Measurements from ENCODE around the gene TBC1D3B.
"Not testable (repeated sequence)": the region's sequence is repeated elsewhere in the genome, so short reads cannot be mapped to it uniquely, and the experiment has no call there.

Gene TBC1D3B

DNA sequence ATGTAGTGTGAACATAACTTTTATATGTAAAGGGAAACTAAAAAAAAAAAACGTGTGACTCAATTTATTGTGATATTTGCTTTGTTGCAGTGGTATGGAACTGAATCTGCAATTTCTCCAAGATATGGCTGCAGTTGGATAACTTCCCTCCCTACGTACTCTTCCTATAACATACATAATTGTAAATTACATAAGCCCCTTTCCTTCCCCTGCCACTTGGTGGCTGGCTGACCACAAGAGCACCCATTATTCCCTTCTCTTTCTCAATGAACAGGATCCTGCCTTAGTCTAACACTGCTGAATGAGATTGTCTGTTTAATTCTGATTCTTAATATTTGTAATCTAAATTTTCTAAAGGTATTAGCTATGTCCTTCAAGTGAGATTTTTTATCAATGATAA, 45.0 kb downstream of the TBC1D3B start:
- DNase-seq, result no peak

DNA sequence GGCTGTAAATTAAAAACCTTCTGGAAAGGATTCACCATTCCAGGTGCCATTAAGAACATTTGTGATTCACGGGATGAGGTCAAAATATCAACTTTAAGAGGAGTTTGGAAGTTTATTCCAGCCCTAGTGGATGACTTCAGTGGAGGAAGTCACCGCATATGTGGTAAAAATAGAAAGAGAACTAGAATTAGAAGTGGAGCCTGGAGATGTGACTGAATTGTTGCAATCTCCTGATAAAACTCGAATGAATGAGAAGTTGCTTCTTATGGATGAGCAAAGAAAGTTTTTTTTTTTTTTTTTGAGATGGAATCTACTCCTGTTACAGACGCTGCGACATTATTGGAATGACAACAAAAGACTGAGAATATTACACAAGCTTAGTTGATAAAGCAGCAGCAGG, 46.1 kb downstream of the TBC1D3B start:
- DNase-seq, result no peak

GRCh38 chr17:36129616-36130015, 46.8 kb downstream of the TBC1D3B start:
- DNase-seq, result no peak

- no peak for DNase-seq
Measured at GRCh38 chr17:36128411-36128978, 47.9 kb downstream of the TBC1D3B start.

- no peak for DNase-seq
Measured at GRCh38 chr17:36127911-36128310, 48.5 kb downstream of the TBC1D3B start.

DNA sequence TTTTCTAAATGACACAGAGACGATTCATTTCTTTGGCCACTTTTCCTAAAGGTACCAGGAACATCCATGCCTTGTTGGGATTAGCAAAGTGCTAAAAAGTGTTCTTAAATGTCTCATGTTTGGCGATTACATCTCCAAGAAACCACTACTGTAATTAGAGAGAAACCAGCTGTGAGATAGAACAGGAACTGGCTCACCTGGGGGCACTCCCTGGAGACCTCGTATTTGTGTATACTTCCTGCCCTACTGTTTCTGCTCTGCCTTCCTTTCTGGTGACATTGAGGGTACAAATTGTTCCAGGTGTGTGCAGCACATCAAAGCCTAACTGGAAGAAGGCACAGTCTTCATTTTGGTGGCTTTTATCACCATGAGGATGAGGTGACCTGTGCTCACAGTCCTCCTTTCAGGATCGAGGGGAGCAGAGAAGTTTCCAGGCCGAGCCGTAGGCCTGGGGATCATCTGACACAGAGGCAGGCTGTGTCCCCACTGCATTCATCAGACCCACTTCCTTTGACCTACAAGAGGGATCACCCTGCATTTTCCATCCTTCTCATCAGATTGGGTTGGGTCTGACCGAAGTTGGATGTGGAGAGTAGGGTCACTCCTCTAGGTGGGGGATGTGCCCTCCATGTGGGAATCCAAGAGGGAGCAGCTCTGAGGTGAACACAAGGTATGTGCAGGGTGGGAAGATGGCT, 49.1 kb downstream of the TBC1D3B start:
- DNase-seq, result no peak

GRCh38 chr17:36124879-36125824, 51.3 kb downstream of the TBC1D3B start:
- no peak for DNase-seq

DNA sequence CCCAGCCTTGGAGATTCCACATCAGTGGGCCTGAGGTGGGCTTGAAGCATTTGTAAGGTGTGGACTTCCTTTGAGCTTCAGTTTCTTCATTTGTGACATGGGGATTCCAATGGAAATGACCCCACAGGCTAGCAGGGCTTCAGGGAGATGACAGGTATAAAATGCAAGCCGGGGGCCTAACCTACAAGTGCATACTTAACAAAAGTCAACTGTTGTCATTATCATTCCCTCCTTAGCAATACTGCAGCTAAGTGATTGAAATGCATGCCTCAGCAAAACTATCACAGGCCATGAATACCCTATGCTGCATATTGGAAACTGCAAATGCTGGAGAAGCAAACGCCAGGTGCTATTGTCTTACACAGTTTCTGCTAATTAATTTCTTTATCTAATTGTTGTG, 53.0 kb downstream of the TBC1D3B start:
- DNase-seq, result no peak

GRCh38 chr17:36121099-36121498, 55.3 kb downstream of the TBC1D3B start:
- DNase-seq, result not testable (repeated sequence)

DNA sequence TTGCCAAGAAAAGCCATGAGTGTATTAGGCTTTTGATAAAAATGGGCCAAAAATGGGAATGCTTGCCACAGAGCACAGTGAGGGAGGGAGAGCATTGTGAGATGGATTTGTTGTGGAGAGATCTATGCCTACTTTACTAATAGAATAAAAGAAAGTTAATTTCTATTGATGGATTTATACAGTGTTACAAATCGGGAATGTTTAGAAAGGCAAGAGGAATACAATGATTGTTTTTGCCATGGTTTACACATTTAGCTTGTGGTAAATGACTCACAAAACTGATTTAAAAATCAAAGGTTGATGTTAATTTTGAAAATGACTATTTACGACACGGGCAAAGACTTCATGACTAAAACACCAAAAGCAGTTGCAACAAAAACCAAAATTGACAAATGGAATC, 56.2 kb downstream of the TBC1D3B start:
- no peak for DNase-seq

DNA sequence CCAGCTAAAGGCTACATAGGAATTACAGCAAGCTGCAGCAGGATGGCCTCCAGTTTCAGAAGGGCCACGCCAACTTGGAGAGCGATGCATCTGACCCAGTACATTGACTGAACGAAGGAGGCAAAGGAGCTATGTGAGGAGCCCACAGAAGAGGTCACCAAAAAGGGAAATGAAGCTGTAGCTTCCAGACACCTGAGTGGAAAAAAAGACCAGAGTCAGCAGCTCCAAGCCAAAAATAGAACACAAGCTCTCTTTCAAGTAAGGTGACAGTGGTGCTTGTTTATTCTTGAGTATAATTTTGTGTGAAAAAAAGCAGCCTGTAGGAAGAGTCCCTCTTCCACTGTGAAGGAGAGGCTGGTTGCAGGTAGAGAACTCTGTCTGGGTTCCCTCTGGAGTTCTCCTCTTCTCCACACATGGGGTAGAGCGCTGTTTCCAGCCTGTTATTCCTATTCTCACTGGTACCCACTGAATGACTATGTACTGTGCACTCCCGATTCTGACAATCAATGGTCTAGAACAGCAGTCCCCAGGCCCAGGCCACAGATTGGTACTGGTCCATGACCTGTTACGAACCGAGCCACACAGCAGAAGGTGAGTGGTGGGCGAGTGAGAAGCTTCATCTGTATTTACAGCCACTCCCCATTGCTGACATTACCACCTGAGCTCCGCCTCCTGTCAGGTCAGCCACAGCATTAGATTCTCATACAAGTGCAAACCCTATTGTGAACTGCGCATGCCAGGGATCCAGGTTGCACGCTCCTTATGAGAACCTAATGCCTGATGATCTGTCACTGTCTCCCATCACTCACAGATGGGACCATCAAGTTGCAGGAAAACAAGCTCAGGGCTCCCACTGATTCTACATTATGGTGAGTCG, 57.7 kb downstream of the TBC1D3B start:
- DNase-seq, result no peak

- DNase-seq, result no peak
Measured at GRCh38 chr17:36117505-36118382, 58.7 kb downstream of the TBC1D3B start.

Measured in nucleus accumbens (tissue), 56 donors.